ENCODE data around the gene GOLM1. TPM values are rescaled to one million over a fixed set of nuclear protein-coding genes. Genes with fewer than 3 reads are reported as not detected.
"Not testable (repeated sequence)": the region's sequence is repeated elsewhere in the genome, so short reads cannot be mapped to it uniquely, and the experiment has no call there.

The GOLM1 gene
- polyA plus RNA-seq, 3 donors: 157 to 166 (median 160) TPM

DNA sequence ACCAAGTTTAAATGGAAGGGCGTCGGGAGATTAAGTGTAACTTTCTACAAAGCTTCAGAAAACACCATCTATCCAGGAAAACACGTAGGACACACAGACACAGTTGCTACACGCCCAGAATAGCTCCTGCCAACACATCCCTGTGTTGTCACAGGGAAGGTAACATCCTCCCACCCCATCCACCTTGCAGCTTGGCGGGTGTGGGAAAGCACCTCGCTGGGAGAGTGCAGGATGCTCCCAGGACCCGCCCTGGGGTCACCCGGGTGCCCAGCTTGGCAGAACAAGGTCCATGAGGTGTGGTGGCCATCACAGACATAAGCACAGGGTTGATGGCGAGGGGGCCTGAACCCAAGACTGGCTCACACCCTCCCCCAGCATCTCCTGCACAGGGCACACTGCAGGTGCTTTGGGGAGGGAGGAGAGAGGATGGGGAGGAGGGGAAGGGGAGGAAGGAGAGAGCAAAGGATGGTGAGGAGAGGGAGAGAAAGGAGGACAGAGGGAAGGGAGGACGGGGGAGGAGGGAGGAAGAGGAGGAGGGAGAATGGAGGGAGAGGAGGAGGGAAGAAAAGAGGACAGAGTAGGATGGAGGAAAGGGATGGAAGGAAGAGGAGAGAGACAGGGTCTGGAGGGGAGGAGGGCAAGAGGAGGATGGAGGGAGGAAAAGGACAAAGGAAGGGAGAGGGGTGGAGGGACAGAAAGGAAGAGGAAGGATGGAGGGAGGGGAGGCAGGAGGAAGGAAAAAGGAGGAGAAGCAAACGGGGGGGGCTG, 37.2 kb downstream of the GOLM1 start:
- DNase-seq (ENCODE audit: extremely low read depth in 1 of 11, low read depth in 9 of 11, low spot score in 4 of 11): no peak

DNA sequence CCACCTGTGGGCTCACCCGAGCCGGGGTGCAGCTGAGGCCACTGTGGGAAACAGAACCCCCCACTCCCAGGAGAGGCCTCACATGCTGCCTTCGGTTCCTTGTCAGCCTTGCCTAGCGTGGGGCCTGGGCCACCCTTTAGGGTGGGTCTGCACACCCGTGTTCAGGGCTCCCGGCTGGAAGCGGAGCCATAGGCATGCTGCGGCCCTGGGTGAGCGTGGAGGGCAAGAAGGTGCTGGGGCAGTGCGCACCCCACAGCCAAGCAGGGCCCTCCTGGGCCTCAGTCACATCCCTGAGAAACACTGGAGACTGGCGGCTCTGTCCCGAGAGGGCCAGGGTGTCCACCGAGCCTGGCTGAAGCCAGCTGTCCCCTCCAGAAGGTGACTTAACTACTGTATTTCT, 41.9 kb downstream of the GOLM1 start:
- no peak for DNase-seq (ENCODE audit: extremely low read depth in 1 of 11, low read depth in 9 of 11, low spot score in 4 of 11)

DNA sequence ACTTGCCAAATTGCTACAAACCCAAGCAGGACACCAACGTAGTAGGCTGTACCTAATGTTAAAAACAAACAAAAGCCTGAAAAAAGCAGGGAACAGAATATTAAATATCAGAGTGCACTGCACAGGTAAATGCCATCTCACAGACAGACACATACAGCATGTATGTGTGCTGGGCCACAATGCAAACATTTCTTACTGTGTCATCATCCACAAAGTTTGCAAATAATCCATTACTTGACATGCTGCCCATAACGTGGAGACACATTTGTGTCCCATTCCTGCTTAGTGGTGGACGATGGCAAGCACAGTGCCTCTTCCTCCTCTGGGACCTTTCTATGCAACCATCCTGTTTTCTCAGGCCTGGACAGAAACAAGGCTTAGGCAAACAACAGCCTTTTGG, 44.7 kb downstream of the GOLM1 start:
- DNase-seq (ENCODE audit: extremely low read depth in 1 of 11, low read depth in 9 of 11, low spot score in 4 of 11): no peak

DNA sequence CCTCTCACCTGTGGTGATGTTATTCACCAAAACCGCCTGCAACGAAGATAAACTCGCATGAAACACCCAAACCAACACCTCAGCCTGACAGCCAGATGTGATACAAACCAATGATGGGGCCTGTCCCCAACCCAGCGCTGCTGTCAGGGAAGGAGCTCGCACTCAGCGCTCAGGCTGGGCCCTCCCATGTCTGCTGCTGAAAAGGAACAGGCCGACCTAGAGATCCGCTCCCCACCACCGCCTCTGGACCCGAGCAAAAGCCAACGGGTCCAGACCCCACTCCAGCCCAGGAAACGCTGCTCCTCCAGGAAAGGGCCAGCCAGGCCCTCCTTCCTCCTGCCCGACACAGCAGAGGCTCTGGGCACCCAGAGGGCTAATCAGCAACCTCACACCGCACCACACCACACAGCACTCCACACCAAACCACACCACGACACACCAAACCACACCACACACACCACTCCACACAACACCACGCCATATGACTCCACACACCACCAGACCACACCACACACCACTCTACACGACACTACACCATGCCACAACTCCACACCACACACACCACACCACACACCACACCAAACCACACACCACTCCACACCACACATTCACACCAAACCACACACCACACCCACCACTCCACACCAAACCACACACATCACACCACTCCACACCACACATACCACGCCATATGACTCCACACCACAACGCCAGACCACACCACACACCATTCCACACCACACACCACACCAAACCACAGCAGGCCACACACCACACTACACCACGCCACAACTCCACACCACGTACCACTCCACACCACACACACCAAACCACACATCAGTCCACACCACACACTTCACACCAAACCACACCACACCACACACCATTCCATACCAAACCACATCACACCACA, 46.5 kb downstream of the GOLM1 start:
- DNase-seq (ENCODE audit: extremely low read depth in 1 of 11, low read depth in 9 of 11, low spot score in 4 of 11): no peak

DNA sequence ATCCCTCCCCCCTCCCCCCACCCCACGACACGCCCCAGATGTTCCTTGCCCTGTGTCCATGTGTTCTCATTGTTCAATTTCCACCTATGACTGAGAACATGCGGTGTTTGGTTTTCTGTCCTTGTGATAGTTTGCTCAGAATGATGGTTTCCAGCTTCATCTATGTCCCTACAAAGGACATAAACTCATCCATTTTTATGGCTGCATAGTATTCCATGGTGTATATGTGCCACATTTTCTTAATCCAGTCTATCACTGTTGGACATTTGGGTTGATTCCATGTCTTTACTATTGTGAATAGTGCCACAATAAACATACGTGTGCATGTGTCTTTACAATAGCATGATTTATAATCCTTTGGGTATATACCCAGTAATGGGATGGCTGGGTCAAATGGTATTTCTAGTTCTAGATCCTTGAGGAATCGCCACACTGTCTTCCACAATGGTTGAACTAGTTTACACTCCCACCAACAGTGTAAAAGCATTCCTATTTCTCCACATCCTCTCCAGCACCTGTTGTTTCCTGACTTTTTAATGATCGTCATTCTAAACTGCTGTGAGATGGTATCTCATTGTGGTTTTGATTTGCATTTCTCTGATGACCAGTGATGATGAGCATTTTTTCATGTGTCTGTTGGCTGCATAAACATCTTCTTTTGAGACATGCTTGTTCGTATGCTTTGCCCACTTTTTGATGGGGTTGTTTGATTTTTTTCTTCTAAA, 51.2 kb downstream of the GOLM1 start:
- not testable (repeated sequence) for DNase-seq (ENCODE audit: extremely low read depth in 1 of 11, low read depth in 9 of 11, low spot score in 4 of 11)

DNA sequence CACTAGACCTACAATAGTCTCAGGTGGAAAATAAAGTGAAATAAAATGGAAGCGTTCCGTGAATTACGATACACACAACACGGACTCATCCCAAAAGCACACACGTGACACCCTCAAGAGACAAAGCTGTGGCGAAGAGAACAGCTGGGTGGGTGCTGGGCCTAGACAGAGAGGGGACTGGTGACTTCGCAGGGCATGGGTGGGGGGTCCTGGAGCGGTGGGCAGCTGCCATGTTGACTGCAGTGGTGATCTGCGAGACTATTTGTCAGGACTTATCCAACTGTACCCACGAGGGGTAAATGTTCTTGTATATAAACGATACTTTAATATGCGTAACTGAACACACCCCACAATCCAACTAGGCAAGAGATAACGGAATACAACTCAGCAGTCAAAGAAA, 52.0 kb downstream of the GOLM1 start:
- DNase-seq (ENCODE audit: extremely low read depth in 1 of 11, low read depth in 9 of 11, low spot score in 4 of 11): no peak

DNA sequence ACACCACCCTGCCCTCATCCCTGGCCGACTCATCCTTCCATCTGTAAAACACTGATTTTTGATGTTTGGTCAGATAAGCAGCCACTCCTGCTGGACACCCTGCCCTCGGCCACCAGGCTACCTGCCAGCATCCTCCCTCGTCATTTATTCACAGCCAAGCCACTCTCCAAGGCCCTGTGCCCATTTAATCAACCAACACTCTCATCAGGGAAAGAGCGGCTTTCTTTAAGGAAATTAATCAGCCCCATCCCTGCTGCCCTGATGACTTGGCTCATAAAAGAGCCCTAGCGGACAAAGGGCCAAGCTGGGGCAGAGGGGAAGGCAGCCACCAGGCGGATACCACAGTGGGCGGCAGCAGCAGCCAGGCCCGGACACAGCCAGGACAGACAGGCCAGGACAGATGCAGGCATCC, 52.4 kb downstream of the GOLM1 start:
- no peak for DNase-seq (ENCODE audit: extremely low read depth in 1 of 11, low read depth in 9 of 11, low spot score in 4 of 11)

DNA sequence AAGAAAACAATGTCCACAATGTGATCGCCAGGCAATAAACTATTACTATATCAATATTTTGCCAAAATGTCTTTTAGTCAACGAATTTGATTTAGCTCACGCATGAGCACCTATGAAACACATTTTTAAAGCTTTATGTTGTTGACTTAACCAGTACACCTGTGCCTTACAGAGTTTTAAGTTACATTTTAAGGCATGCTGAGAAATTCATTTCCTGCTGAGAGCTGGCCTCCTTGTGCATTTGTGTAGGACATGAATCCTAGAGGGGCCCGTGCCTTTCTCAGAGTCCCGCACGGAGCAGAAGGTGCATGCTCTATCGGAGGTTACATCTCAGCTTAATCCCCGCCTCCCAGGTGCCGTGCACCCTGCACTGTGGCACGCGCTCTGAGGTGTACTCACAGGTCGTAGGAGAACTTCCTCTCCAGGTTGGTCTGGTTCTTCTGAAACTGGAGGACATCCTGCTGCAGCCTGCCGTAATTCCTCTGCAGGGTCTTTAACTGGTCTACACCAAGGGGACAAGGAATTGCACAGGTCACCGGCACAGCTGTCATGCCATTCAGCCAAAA, 53.2 kb downstream of the GOLM1 start:
- DNase-seq (ENCODE audit: extremely low read depth in 1 of 11, low read depth in 9 of 11, low spot score in 4 of 11): no peak

DNA sequence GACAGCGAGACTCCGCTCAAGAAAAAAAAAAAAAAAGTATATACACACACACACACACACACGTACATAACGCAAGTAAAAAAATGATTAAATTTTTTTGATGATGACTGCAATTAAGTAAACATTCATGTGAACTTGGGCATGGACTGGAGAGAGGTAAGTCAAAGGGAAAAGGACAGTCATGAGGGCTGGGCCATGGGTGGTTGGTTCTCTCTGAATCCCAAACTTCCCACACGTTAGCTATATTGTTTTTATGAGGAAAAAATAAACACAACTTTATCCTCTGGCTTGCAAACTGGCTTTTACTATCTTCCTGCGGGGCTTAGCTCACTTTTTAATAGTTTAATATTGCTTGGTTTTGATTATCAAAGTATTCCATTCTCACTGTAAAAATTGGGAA, 53.7 kb downstream of the GOLM1 start:
- no peak for DNase-seq (ENCODE audit: extremely low read depth in 1 of 11, low read depth in 9 of 11, low spot score in 4 of 11)

DNA sequence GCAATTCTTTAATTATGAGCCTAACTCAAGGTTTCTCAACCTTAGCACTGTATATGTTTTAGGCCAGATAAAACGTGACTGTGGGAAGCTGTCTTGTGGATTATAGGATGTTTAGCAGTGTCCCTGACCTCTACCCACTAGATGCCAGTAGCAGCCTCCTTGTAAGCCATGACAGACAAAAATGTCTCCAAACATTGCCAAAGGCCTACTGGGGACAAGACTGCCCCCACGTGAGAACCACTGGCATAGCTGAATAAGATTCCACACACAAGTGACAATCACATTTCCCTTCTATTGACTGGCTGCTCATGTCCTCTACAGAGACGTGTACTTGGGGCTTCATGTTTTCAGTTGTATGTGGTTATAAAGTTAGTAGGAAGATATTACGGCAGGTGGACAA, 55.4 kb downstream of the GOLM1 start:
- no peak for DNase-seq (ENCODE audit: extremely low read depth in 1 of 11, low read depth in 9 of 11, low spot score in 4 of 11)

DNA sequence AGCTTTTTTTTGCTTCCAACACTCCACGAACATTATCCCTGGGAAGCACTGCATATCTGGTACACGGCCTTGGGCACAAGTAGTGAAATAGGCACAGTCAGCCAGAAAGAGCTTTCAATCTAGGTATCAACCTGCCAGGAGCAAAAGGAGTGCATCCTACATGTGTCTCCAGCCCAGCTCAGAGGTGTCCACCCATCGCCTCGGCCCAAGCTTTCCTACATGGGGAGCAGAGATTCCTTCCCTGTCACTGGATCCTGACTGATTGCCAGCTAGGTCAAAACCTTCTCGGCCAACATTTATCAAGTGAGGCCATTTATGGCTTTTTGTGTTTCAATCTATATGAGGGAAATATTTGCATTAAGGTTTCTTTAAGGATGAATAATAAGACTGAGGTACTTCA, 55.8 kb downstream of the GOLM1 start:
- no peak for DNase-seq (ENCODE audit: extremely low read depth in 1 of 11, low read depth in 9 of 11, low spot score in 4 of 11)

DNA sequence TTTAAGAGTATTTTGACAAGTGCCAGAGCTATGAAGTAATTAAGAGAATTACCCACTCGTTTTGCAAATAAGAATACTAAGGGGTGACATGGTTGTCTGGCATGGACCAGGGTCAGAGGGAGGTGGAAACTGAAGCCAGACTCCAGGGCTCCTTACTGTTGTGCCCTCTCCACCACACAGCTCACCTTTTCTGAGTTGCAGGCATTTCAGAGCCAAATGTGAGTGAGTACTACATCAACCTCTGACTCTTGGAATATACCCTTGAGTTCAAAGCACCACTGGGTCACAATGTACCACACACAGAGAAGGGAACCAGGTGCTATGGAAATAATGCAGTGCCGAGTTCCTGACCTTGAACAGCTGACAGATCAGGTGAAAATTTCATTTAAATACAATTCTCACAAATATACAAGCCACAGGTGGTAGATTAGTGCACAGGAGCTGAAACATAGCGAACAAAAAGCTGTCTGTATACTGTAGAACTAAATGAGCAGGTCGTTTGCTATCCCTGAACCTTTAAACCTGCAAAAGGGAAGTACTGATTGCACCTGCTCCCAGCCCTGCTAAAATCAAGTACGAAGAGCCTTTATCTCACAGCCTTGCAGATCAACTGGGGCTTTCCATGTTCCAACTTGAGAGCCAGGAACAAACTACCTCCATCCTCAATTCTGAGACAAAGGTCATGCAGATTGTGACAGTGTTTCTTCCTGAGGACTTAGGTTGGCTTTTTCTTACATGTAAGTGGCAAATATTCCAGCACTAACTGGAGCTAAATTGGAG, 57.0 kb downstream of the GOLM1 start:
- no peak for DNase-seq (ENCODE audit: extremely low read depth in 1 of 11, low read depth in 9 of 11, low spot score in 4 of 11)

DNA sequence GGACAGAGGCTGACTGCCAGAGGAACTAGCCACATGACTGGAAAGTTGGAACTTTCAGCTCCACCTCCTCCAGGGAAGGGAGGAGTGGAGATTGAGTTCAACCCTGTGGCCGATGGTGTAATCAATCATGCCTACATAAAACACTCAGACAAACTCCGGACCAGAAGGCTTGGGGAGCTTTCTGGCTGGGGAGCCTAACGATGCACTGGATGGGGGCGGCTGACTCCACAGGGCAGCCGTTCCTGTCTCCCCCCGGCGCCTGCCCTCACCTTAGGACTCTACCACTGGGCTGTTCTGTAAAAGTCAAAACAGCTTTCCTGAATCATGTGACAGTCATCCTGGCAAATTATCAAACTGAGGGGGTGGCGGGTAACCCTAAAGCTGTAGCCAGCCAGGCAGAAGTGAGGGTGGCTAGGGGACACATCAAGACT, 58.0 kb downstream of the GOLM1 start:
- DNase-seq (ENCODE audit: extremely low read depth in 1 of 11, low read depth in 9 of 11, low spot score in 4 of 11): peak; percentile 55 to 84 (median 72)

DNA sequence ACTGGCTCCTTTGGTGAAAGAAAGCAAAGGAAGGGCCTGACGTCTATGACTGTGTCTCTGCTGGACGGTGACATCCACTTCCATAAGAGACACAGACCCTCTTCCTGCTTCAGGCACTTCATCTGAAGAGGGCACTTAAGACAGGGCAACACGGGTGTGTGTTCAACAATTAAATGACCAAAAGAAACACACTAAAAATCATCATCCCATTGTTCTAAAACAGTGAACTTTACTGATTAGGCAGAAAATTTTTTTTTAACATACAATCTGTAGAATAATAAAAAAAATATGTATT, 58.5 kb downstream of the GOLM1 start:
- DNase-seq (ENCODE audit: extremely low read depth in 1 of 11, low read depth in 9 of 11, low spot score in 4 of 11): no peak

DNA sequence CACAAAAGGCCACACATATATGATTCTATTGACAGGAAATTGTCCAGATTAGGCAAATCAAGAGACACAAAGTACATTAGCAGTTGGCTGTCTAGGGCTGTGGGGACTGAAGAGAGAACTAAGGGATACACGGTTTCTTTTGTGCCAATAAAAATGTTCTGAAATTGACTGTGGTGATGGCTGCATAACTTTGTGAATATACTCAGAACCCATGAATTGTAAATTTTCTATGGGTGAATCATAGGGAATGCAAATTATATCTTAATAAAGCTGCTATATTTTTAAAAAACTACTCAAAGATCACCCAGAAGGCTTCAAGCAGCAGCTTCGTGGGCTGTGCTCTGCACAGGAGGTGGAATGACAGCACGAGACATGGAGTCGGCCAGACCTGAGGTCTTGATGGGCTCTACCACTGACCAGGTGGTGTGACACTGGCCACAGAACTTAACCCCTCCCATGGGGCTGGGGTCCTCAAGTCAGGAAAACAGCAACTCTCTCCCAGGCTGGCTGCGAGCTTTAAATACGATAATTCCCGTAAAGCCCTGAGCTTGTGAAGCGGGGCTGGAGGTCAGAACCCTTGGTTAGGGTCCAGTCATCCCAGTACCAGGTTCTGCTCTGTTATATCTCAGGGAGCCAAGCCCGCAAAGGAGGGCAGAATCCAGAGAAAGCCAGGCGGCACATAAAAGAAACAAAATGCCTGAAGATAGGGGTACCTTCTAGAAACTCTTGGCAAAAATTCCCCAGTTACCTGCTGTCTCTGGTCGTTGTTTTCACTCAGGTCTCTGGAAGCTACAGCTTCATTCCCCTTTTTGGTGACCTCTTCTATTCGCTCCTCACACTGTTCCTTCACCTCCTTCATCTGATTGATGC, 59.1 kb downstream of the GOLM1 start:
- no peak for DNase-seq (ENCODE audit: extremely low read depth in 1 of 11, low read depth in 9 of 11, low spot score in 4 of 11)

DNA sequence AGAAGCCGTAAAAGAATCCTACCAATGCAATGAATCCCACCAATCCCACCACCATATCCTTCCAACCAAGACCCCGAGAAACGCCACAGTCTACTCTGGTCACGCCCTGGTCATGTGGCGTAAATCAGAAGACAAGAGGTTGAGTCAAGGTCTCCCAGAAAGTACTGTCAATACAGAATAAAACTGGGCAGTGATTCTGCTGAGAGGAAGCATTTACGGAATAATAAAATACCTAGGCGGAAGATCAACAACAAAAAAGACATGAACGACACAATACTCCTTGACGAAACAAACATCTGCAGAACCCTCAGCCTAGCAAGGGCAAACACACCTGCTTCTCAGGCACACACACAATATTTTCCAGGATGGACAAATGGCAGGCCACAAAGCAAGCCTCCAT, 62.8 kb downstream of the GOLM1 start:
- no peak for DNase-seq (ENCODE audit: extremely low read depth in 1 of 11, low read depth in 9 of 11, low spot score in 4 of 11)

DNA sequence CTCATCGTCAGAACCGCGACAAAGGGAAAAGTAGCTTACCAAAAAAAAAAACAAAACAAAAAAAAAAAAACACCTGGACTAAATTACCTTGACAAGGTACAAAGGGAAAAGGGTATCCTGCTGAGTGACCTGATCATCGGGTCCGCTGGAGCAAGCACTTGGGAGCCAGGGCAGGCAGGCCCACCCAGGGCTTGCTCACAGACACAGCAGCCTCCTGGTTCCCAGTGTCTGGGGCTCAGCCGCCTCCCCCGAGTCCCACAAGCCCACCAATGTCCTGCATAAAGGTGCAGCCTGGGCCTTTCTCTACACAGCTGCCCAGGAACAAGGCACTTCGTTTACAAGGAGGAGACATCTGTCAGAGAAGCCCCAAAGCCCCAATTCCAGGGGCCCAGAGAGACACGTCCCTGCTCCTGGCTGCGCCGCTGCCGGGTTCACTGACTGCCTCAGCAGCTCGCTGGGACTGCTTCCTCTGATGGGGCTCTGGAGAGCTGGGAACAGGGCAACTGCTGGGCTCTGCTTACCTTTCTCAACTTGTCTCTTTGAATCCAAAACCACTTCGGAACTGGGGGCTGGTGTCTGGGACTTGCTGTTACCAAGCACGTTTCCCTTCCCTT, 63.4 kb downstream of the GOLM1 start:
- DNase-seq (ENCODE audit: extremely low read depth in 1 of 11, low read depth in 9 of 11, low spot score in 4 of 11): no peak
